ENCODE data around the gene KLK1. TPM values are rescaled to one million over a fixed set of nuclear protein-coding genes. Genes with fewer than 3 reads are reported as not detected.

The KLK1 gene
- total RNA-seq, 2 donors from 2014 or later, result not detected

- Mint-ChIP-seq H3K9me3 (peaks cover 6% of the 10 kb centered on the region), H3K27ac (no peak overlapping the region), H3K4me1 (ENCODE audit: low read depth in 2 of 2) (no peaks in the 10 kb centered on the region), H3K36me3 (peaks cover 4% of the 10 kb centered on the region), H3K4me3 (no peak overlapping the region), H3K27me3 (peaks cover 20 to 37% of the 10 kb centered on the region in 2 donors)
- ATAC-seq, result no peak
- DNase-seq (ENCODE audit: low spot score), result no peak
Measured at GRCh38 chr19:50843701-50844221, 20.2 kb upstream of the KLK1 start.

GRCh38 chr19:50843205-50843604, 19.6 kb upstream of the KLK1 start:
- no peak overlapping the region for H3K27ac Mint-ChIP-seq
- H3K36me3 Mint-ChIP-seq, result peaks cover 4% of the 10 kb centered on the region
- DNase-seq (ENCODE audit: low spot score), result no peak
- peaks cover 6% of the 10 kb centered on the region for H3K9me3 Mint-ChIP-seq
- H3K4me3 Mint-ChIP-seq, result no peak overlapping the region
- peaks cover 0 to 2% of the 10 kb centered on the region in 2 donors for H3K4me1 Mint-ChIP-seq (ENCODE audit: low read depth in 2 of 2)
- peaks cover 21 to 31% of the 10 kb centered on the region in 2 donors for H3K27me3 Mint-ChIP-seq
- ATAC-seq, result no peak

GRCh38 chr19:50842130-50842529, 18.5 kb upstream of the KLK1 start:
- H3K4me3 Mint-ChIP-seq, result no peak overlapping the region

GRCh38 chr19:50839712-50840655, 16.4 kb upstream of the KLK1 start:
- Mint-ChIP-seq H3K27me3 (peaks cover 30 to 31% of the 10 kb centered on the region in 2 donors), H3K4me3 (no peak overlapping the region), H3K27ac (no peak overlapping the region), H3K4me1 (ENCODE audit: low read depth in 2 of 2) (peaks cover 0 to 17% of the 10 kb centered on the region in 2 donors), H3K36me3 (peaks cover 4% of the 10 kb centered on the region), H3K9me3 (peaks cover 6% of the 10 kb centered on the region)
- DNase-seq (ENCODE audit: low spot score), result no peak
- ATAC-seq, result no peak

More at GRCh38 chr19:50842130-50842529, 18.5 kb upstream of the KLK1 start:
- DNase-seq (ENCODE audit: low spot score) (no peak), ATAC-seq (no peak)
- Mint-ChIP-seq H3K36me3 (peaks cover 4% of the 10 kb centered on the region), H3K4me1 (ENCODE audit: low read depth in 2 of 2) (peaks cover 0 to 7% of the 10 kb centered on the region in 2 donors), H3K27ac (no peak overlapping the region), H3K27me3 (peaks cover 26 to 36% of the 10 kb centered on the region in 2 donors), H3K9me3 (peaks cover 6% of the 10 kb centered on the region)

DNA sequence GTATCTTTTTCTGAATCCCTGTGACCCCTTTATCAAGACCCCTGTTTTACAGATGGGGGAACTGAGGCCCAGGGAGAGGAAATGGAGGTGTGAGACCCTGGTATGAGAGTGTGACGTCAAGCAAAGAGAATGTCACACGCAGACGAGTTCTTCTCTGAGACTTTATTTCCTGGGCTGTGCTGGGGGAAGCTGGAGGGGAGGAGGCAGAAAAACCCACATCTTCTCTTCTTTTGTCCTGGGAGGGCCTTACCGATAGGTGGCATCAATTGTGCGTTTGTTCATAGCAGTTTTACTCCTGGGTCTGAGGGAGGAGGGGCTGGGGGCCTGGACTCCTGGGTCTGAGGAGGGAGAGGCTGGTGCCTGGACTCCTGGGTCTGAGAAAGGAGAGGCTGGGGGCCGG, 14.7 kb upstream of the KLK1 start:
- H3K27ac Mint-ChIP-seq, result no peak overlapping the region
- ATAC-seq (no peak), DNase-seq (ENCODE audit: low spot score) (no peak)
- H3K4me1 Mint-ChIP-seq (ENCODE audit: low read depth in 2 of 2), result peaks cover 0 to 17% of the 10 kb centered on the region in 2 donors
- peaks cover 24 to 25% of the 10 kb centered on the region in 2 donors for H3K27me3 Mint-ChIP-seq
- peaks cover 1% of the 10 kb centered on the region for H3K36me3 Mint-ChIP-seq
- no peak overlapping the region for H3K4me3 Mint-ChIP-seq
- H3K9me3 Mint-ChIP-seq, result peaks cover 2% of the 10 kb centered on the region

- Mint-ChIP-seq H3K27ac (no peak overlapping the region), H3K4me1 (ENCODE audit: low read depth in 2 of 2) (peaks cover 0 to 17% of the 10 kb centered on the region in 2 donors), H3K27me3 (peaks cover 30% of the 10 kb centered on the region in 2 donors), H3K4me3 (no peak overlapping the region), H3K9me3 (no peaks in the 10 kb centered on the region), H3K36me3 (no peaks in the 10 kb centered on the region)
- no peak for ATAC-seq
- no peak for DNase-seq (ENCODE audit: low spot score)
Measured at GRCh38 chr19:50837300-50837699, 13.7 kb upstream of the KLK1 start.

GRCh38 chr19:50836543-50837195, 13.1 kb upstream of the KLK1 start:
- Mint-ChIP-seq H3K27me3 (peaks cover 23 to 31% of the 10 kb centered on the region in 2 donors), H3K27ac (no peak overlapping the region), H3K36me3 (no peaks in the 10 kb centered on the region), H3K4me3 (peak overlapping the region; percentile 73), H3K4me1 (ENCODE audit: low read depth in 2 of 2) (peaks cover 0 to 17% of the 10 kb centered on the region in 2 donors), H3K9me3 (no peaks in the 10 kb centered on the region)
- ATAC-seq, result no peak
- DNase-seq (ENCODE audit: low spot score), result no peak

DNA sequence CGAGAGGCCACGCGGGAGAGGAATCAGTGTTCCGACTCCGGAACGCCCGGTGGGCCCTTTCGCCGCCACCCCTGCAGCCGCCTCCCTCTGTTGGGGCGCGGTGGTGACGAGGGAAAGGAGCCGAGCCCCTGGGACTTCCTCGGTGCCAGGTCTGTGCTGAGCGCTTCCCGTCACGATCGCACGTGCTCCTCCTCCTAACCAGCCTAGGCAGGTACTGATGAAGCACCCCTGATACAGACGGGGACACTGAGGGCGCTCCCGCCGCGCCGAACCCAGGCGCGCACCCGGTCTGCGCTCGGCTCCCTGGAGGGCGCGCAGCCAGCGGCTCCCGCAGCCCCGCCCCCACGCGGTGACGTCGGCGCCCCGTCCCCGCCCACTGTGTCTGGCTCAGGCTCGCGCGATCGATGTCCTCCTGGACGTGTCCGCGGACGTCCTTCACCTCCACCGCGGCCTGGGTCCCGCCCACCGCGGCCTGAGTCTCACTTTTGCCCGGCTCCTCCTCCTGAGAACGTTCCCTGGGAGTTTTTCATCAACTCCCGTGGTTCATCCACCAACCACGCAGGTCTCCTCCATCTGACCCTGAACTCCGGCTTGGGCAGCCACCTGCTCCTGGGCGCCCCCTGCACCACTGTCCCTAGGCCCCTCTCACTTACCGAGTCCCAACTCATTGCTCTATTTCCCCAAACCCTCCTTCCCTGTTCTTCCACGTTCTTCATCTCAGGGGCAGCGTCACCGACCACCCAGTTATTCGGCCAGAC, 12.4 kb upstream of the KLK1 start:
- H3K4me1 Mint-ChIP-seq (ENCODE audit: low read depth in 2 of 2), result peaks cover 0 to 17% of the 10 kb centered on the region in 2 donors
- H3K36me3 Mint-ChIP-seq, result no peaks in the 10 kb centered on the region
- peak; percentile 78 for DNase-seq (ENCODE audit: low spot score)
- H3K9me3 Mint-ChIP-seq, result no peaks in the 10 kb centered on the region
- peak overlapping the region; percentile 73 for H3K4me3 Mint-ChIP-seq
- peak; percentile 93 to 94 for ATAC-seq
- peaks cover 16 to 36% of the 10 kb centered on the region in 2 donors for H3K27me3 Mint-ChIP-seq
- H3K27ac Mint-ChIP-seq, result no peak overlapping the region

- Mint-ChIP-seq H3K36me3 (no peaks in the 10 kb centered on the region), H3K4me1 (ENCODE audit: low read depth in 2 of 2) (peaks cover 0 to 17% of the 10 kb centered on the region in 2 donors), H3K9me3 (no peaks in the 10 kb centered on the region), H3K27ac (no peak overlapping the region), H3K4me3 (peak overlapping the region; percentile 73), H3K27me3 (peaks cover 16 to 37% of the 10 kb centered on the region in 2 donors)
- ATAC-seq (no peak), DNase-seq (ENCODE audit: low spot score) (no peak)
Measured at GRCh38 chr19:50835103-50835784, 11.7 kb upstream of the KLK1 start.

- Mint-ChIP-seq H3K4me3 (no peak overlapping the region), H3K36me3 (no peaks in the 10 kb centered on the region), H3K27ac (no peak overlapping the region), H3K9me3 (no peaks in the 10 kb centered on the region), H3K27me3 (peaks cover 16 to 34% of the 10 kb centered on the region in 2 donors), H3K4me1 (ENCODE audit: low read depth in 2 of 2) (peaks cover 0 to 17% of the 10 kb centered on the region in 2 donors)
- no peak for DNase-seq (ENCODE audit: low spot score)
- ATAC-seq, result no peak
Measured at GRCh38 chr19:50833802-50834167, 10.2 kb upstream of the KLK1 start.

GRCh38 chr19:50833117-50833801, 9.7 kb upstream of the KLK1 start, which contains the start of gene KLK15:
Gene KLK15 (minus strand): TSS chr19:50833574. CDS start chr19:50831492, 2,082 bp downstream.
- Mint-ChIP-seq H3K4me1 (ENCODE audit: low read depth in 2 of 2) (peaks cover 0 to 16% of the 10 kb centered on the region in 2 donors), H3K27me3 (peaks cover 16 to 32% of the 10 kb centered on the region in 2 donors), H3K27ac (no peak within 1 kb of the TSS), H3K36me3 (no peaks in the 10 kb centered on the region), H3K9me3 (no peaks in the 10 kb centered on the region), H3K4me3 (no peak within 1 kb of the TSS)
- no peak for ATAC-seq
- no peak for DNase-seq (ENCODE audit: low spot score)

DNA sequence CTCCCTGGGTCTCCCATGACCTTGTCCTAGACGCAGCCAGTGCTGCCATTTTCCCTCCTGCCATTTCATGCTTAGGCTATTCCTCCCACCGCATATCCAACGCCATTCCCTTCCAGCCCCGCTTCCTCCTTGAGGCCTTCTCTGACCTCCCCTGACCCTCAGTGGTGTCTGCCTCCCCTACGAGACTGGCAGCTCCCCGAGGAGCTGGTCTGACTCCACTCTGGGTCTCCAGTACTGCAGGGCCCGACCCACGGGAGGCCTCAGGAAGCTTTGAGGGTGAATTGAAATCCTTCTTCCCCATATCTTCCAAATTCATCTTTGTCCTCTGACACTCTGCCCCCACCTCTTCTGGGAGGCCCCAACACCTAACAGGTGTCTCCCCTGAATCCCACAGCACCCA, 9.1 kb upstream of the KLK1 start:
- Mint-ChIP-seq H3K4me3 (no peak overlapping the region), H3K27ac (no peak overlapping the region)

More for the DNA sequence above, 9.1 kb upstream of the KLK1 start:
- DNase-seq (ENCODE audit: low spot score), result no peak
- peaks cover 21 to 30% of the 10 kb centered on the region in 2 donors for H3K27me3 Mint-ChIP-seq
- H3K9me3 Mint-ChIP-seq, result no peaks in the 10 kb centered on the region
- peaks cover 0 to 14% of the 10 kb centered on the region in 2 donors for H3K4me1 Mint-ChIP-seq (ENCODE audit: low read depth in 2 of 2)
- ATAC-seq, result no peak
- H3K36me3 Mint-ChIP-seq, result no peaks in the 10 kb centered on the region

Data from natural killer cell treated with Interleukin-12 subunit alpha and Interleukin-12 subunit beta and Interleukin-15 and Interleukin-18, amount 100 ng/mL, for 72 hours (primary cell).